GM19328 (cell line): Measurements from ENCODE around the gene RPAIN.
"Not testable (repeated sequence)": the region's sequence is repeated elsewhere in the genome, so short reads cannot be mapped to it uniquely, and the experiment has no call there.

Experiments
- ATAC-seq: cut with Tn5 transposase; IDR thresholded peaks from one replicate; pipeline ENCODE4 v1.9.1; 2021; ENCODE audit warnings: mild to moderate bottlenecking, moderate library complexity; ENCODE audit not compliant: unreplicated experiment

RPAIN gene

GRCh38 chr17:5429191-5429887, 9.4 kb downstream of the RPAIN start:
- ATAC-seq, result no peak

GRCh38 chr17:5430413-5430999, 10.5 kb downstream of the RPAIN start:
- ATAC-seq, result no peak

GRCh38 chr17:5431234-5431633, 11.3 kb downstream of the RPAIN start:
- ATAC-seq, result not testable (repeated sequence)

- no peak for ATAC-seq
Measured at GRCh38 chr17:5431949-5432556, 12.1 kb downstream of the RPAIN start.

- ATAC-seq, result no peak
Measured at GRCh38 chr17:5434984-5435383, 15.0 kb downstream of the RPAIN start.

GRCh38 chr17:5435781-5436315, 15.9 kb downstream of the RPAIN start:
- ATAC-seq, result not testable (repeated sequence)

- no peak for ATAC-seq
Measured at GRCh38 chr17:5437721-5438317, 17.8 kb downstream of the RPAIN start.

- peak; percentile 76 for ATAC-seq
Measured at GRCh38 chr17:5438716-5439445, 18.9 kb downstream of the RPAIN start, which contains the start of gene C1QBP. C1QBP (minus strand) TSS chr17:5439155; CDS start chr17:5439073, 82 bp downstream.

GRCh38 chr17:5439446-5439764, 19.4 kb downstream of the RPAIN start:
- ATAC-seq, result no peak

GRCh38 chr17:5443728-5444127, 23.7 kb downstream of the RPAIN start:
- ATAC-seq, result no peak

- no peak for ATAC-seq
Measured at GRCh38 chr17:5444209-5444608, 24.2 kb downstream of the RPAIN start.

- no peak for ATAC-seq
Measured at GRCh38 chr17:5446786-5447185, 26.8 kb downstream of the RPAIN start.

GRCh38 chr17:5464717-5465507, 44.9 kb downstream of the RPAIN start:
- ATAC-seq, result no peak

- ATAC-seq, result no peak
Measured at GRCh38 chr17:5466295-5466694, 46.3 kb downstream of the RPAIN start.

GRCh38 chr17:5467416-5467815, 47.4 kb downstream of the RPAIN start:
- ATAC-seq, result no peak

- ATAC-seq, result no peak
Measured at GRCh38 chr17:5468075-5468473, 48.1 kb downstream of the RPAIN start.

GRCh38 chr17:5472511-5472910, 52.5 kb downstream of the RPAIN start:
- ATAC-seq, result no peak

GRCh38 chr17:5473906-5474305, 53.9 kb downstream of the RPAIN start:
- ATAC-seq, result no peak

- no peak for ATAC-seq
Measured at GRCh38 chr17:5478992-5479391, 59.0 kb downstream of the RPAIN start.

- no peak for ATAC-seq
Measured at GRCh38 chr17:5480962-5481361, 61.0 kb downstream of the RPAIN start.
